Measurements from ENCODE around the gene FBXW11.

GRCh38 chr5:171813813-171814490 is 192.5 kb downstream of the FBXW11 start:
- TF ChIP-seq CTCF (conservative IDR thresholded peaks at IDR 0.05) = no peak
- no peak for TF ChIP-seq EZH2 (IDR thresholded peaks at IDR 0.05; ENCODE audit: low read depth)
